Trophoblast cell (in vitro differentiated cells and primary cell): ENCODE data around the gene XYLT2.
A peak's percentile ranks its signal among the peaks of the same experiment; 100 is the strongest.

Experiments
- DNase-seq, 2 donors: peaks; one replicate each; pipeline ENCODE4 v3.0.0-alpha.2; 2016
- H2AFZ ChIP-seq: 2 replicates; pipeline ENCODE4 v1.6.1; 2013; ENCODE audit warnings: low read length, moderate library complexity, mild to moderate bottlenecking; ENCODE audit not compliant: insufficient read depth, poor library complexity
- H2AK5ac ChIP-seq: 2 replicates; pipeline ENCODE4 v1.6.1; 2013; ENCODE audit warnings: mild to moderate bottlenecking, low read length
- H2BK120ac ChIP-seq: 2 replicates; pipeline ENCODE4 v1.6.1; 2013; ENCODE audit warnings: low read length, mild to moderate bottlenecking, moderate library complexity; ENCODE audit not compliant: insufficient read depth, poor library complexity
- H2BK12ac ChIP-seq: 2 replicates; pipeline ENCODE4 v1.6.1; 2013; ENCODE audit warnings: mild to moderate bottlenecking, low read length, moderate library complexity
- H2BK5ac ChIP-seq: 2 replicates; pipeline ENCODE4 v1.6.1; 2013; ENCODE audit warnings: low read length, low read depth, moderate library complexity, mild to moderate bottlenecking; ENCODE audit not compliant: poor library complexity
- H3K14ac ChIP-seq: 2 replicates; pipeline ENCODE4 v1.6.1; 2013; ENCODE audit warnings: mild to moderate bottlenecking, low read length
- H3K18ac ChIP-seq: 2 replicates; pipeline ENCODE4 v1.6.1; 2013; ENCODE audit warnings: mild to moderate bottlenecking, low read length
- H3K23ac ChIP-seq: 2 replicates; pipeline ENCODE4 v1.6.1; 2013; ENCODE audit warnings: low read length
- H3K27ac ChIP-seq: 2 replicates; pipeline ENCODE4 v1.5.1; 2013; ENCODE audit warnings: low read depth, mild to moderate bottlenecking, inconsistent platforms, low read length, moderate library complexity
- H3K27me3 ChIP-seq: 2 replicates; pipeline ENCODE4 v1.6.1; 2013; ENCODE audit warnings: inconsistent platforms, mild to moderate bottlenecking, low read length, moderate library complexity; ENCODE audit not compliant: insufficient read depth
- H3K36me3 ChIP-seq, 2 experiments: 1 replicate in 1 of 2; 2 replicates in 1 of 2; pipeline ENCODE4 v1.6.1; 2013; ENCODE audit warnings: low read length in 2 of 2, mild to moderate bottlenecking in 2 of 2, moderate library complexity in 1 of 2; ENCODE audit not compliant: insufficient read depth in 2 of 2, control insufficient read depth in 1 of 2
- H3K4ac ChIP-seq: 2 replicates; pipeline ENCODE4 v1.6.1; 2013; ENCODE audit warnings: low read depth, mild to moderate bottlenecking, low read length, moderate library complexity
- H3K4me1 ChIP-seq, 2 experiments: 1 replicate in 1 of 2; 2 replicates in 1 of 2; pipeline ENCODE4 v1.6.1; 2013; ENCODE audit warnings: low read length in 2 of 2, mild to moderate bottlenecking in 2 of 2, moderate library complexity in 1 of 2; ENCODE audit not compliant: insufficient read depth in 2 of 2, control insufficient read depth in 1 of 2
- H3K4me2 ChIP-seq: 2 replicates; pipeline ENCODE4 v1.6.1; 2013; ENCODE audit warnings: inconsistent platforms, mild to moderate bottlenecking, low read length, moderate library complexity
- H3K4me3 ChIP-seq: 2 replicates; pipeline ENCODE4 v1.5.1; 2013; ENCODE audit warnings: mild to moderate bottlenecking, low read depth, low read length, inconsistent platforms
- H3K79me1 ChIP-seq: one replicate; pipeline ENCODE4 v1.6.1; 2013; ENCODE audit warnings: low read length
- H3K79me2 ChIP-seq: 2 replicates; pipeline ENCODE4 v1.6.1; 2013; ENCODE audit warnings: low read length, mild to moderate bottlenecking; ENCODE audit not compliant: control insufficient read depth, insufficient read depth, poor library complexity
- H3K9ac ChIP-seq: 2 replicates; pipeline ENCODE4 v1.6.1; 2013; ENCODE audit warnings: mild to moderate bottlenecking, low read length
- H3K9me3 ChIP-seq: 2 replicates; pipeline ENCODE4 v1.6.1; 2013; ENCODE audit warnings: low read depth, mild to moderate bottlenecking, control low read depth, inconsistent platforms, low read length; ENCODE audit not compliant: insufficient read depth
- H4K12ac ChIP-seq: 2 replicates; pipeline ENCODE4 v1.6.1; 2013; ENCODE audit warnings: low read depth, mild to moderate bottlenecking, low read length, moderate library complexity
- H4K8ac ChIP-seq: 2 replicates; pipeline ENCODE4 v1.6.1; 2013; ENCODE audit warnings: low read depth, mild to moderate bottlenecking, low read length, moderate library complexity
- H4K91ac ChIP-seq: one replicate; pipeline ENCODE4 v1.6.1; 2013; ENCODE audit warnings: low read depth, mild to moderate bottlenecking, low read length, moderate library complexity
- WGBS: extraction: QIAGEN DNeasy Blood & Tissue Kit; methylation state at CpG from one replicate; pipeline ENCODE4 v1.1.7; 2013; ENCODE audit warnings: missing lambda C conversion rate; ENCODE audit not compliant: insufficient read length, insufficient coverage; ENCODE audit errors: extremely low coverage; 5-methylcytosine and 5-hydroxymethylcytosine counted together

XYLT2 gene

DNA sequence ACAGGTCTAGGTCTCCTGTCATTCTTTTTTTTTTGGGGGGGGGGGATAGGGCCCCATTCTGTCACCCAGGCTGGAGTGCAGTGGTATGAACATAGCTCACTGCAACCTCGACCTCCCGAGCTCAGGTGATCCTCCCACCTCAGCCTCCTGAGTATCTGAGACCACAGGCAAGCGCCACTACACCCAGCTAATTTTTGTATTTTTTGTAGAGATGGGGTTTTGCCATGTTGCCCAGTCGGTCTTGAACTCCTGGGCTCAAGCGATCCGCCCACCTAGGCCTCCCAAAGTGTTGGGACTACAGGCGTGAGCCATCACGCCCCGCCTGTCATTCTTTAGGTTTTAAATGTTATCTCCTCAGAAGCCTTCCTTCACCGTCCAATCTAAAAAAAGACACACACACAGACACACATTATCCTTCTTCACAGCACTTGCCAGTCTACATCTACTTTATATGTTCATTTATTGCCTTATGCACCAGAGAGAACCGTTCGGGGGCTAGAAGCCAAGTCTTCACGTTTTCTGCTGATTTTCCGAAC, 26.4 kb downstream of the XYLT2 start:
- H3K18ac ChIP-seq: no peak overlapping the region
- DNase-seq: no peak
- no peak overlapping the region for H2AK5ac ChIP-seq
- peak overlapping the region; percentile 38 for H4K12ac ChIP-seq
- no peak overlapping the region for H2BK120ac ChIP-seq
- peak overlapping the region; percentile 30 for H4K8ac ChIP-seq
- H2AFZ ChIP-seq: peak overlapping the region; percentile 63
- H3K27ac ChIP-seq: no peak overlapping the region
- H3K14ac ChIP-seq: no peak overlapping the region
- H2BK5ac ChIP-seq: no peak overlapping the region
- peak overlapping the region; percentile 67 for H3K4me2 ChIP-seq
- H2BK12ac ChIP-seq: no peak overlapping the region
- peak overlapping the region; percentile 40 for H4K91ac ChIP-seq
- peaks cover 6% of the 10 kb centered on the region for H3K79me1 ChIP-seq
- H3K9ac ChIP-seq: peak overlapping the region; percentile 75
- peaks cover 0 to 7% of the 10 kb centered on the region in 2 experiments for H3K4me1 ChIP-seq
- H3K23ac ChIP-seq: no peak overlapping the region
- no CpG with 5 or more reads among the region's 14 CpGs for WGBS
- H3K9me3 ChIP-seq: no peaks in the 10 kb centered on the region
- H3K4me3 ChIP-seq: peak overlapping the region; percentile 96
- H3K4ac ChIP-seq: peak overlapping the region; percentile 53
- no peaks in the 10 kb centered on the region for H3K27me3 ChIP-seq
- H3K36me3 ChIP-seq: peaks cover 28 to 29% of the 10 kb centered on the region in 2 experiments
- peaks cover 7% of the 10 kb centered on the region for H3K79me2 ChIP-seq

DNA sequence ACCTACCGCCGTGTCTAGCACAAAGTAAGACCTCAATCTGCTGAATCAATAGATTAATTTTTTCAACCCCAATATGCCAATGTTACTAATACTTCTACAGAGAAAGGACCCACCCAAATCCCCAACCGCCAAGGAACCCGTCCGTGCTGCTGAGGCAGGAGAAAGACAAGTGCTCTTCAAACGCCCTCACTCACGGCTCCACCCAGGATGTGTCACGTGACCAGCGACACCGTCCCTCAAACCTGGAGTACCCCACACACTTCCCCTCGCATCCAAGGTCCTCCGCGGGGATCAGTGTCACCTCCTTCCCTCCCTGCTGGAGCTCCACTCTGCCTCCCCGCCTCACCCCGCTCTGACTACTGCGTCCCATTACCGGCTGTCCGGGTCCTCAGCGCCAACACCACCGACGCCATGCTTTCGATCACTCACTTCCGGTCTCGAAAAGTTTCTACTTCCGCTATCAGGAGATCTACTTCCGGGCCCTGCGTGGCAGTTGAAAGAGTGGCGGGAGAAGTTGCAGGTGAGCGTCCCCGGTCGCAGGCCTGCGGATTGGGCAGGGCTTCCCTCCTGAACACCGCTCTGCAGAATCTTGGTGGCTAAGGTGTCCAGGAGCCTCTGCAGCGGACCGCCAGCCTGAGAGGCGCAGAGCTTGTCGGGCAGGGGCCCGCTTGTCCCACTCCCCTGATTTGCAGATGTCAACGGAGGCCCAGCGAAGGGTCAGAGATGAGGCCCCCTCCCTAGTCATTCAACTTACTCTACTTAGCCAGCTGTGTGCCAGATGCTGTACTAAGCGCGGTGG, 27.0 kb downstream of the XYLT2 start, which contains the start of the genes EME1 and MRPL27:
Gene EME1 (plus strand): TSS at position 472 of the 799 bp plus-strand sequence. CDS start 1,980 bp downstream, outside the sequence.
Gene MRPL27 (minus strand): TSS at position 427 of the 799 bp plus-strand sequence. CDS start 14 bp downstream, at position 413.
- peak within 1 kb of the TSS; percentile 67 for H3K4me2 ChIP-seq
- H2BK5ac ChIP-seq: peak within 1 kb of the TSS; percentile 91
- peak within 1 kb of the TSS; percentile 42 for H2AK5ac ChIP-seq
- H4K12ac ChIP-seq: peak within 1 kb of the TSS; percentile 99
- peak; percentile 80 to 94 for DNase-seq
- H3K4me3 ChIP-seq: peak within 1 kb of the TSS; percentile 96
- peaks cover 22 to 23% of the 10 kb centered on the region in 2 experiments for H3K36me3 ChIP-seq
- H2BK120ac ChIP-seq: peak within 1 kb of the TSS; percentile 83
- H2BK12ac ChIP-seq: no peak within 1 kb of the TSS
- H3K4me1 ChIP-seq: peaks cover 0 to 7% of the 10 kb centered on the region in 2 experiments
- peak within 1 kb of the TSS; percentile 98 for H2AFZ ChIP-seq
- peak within 1 kb of the TSS; percentile 61 for H3K4ac ChIP-seq
- no peak within 1 kb of the TSS for H3K23ac ChIP-seq
- peak within 1 kb of the TSS; percentile 94 for H3K9ac ChIP-seq
- H3K79me2 ChIP-seq: peaks cover 7% of the 10 kb centered on the region
- peak within 1 kb of the TSS; percentile 98 for H4K8ac ChIP-seq
- peak within 1 kb of the TSS; percentile 91 for H3K14ac ChIP-seq
- H4K91ac ChIP-seq: peak within 1 kb of the TSS; percentile 97
- H3K27me3 ChIP-seq: no peaks in the 10 kb centered on the region
- WGBS: no CpG with 5 or more reads among the region's 42 CpGs
- peak within 1 kb of the TSS; percentile 98 for H3K18ac ChIP-seq
- peak within 1 kb of the TSS; percentile 89 for H3K27ac ChIP-seq
- H3K79me1 ChIP-seq: peaks cover 6% of the 10 kb centered on the region
- no peaks in the 10 kb centered on the region for H3K9me3 ChIP-seq

- Histone ChIP-seq H3K9me3 (no peaks in the 10 kb centered on the region), H3K14ac (no peak overlapping the region), H3K27ac (no peak overlapping the region), H3K27me3 (no peaks in the 10 kb centered on the region), H3K36me3 (peaks cover 18 to 19% of the 10 kb centered on the region in 2 experiments), H3K4ac (no peak overlapping the region), H3K79me2 (peaks cover 7% of the 10 kb centered on the region), H4K91ac (no peak overlapping the region), H4K12ac (no peak overlapping the region), H3K18ac (no peak overlapping the region), H2BK5ac (no peak overlapping the region), H3K9ac (no peak overlapping the region), H2AK5ac (no peak overlapping the region), H3K4me2 (peak overlapping the region; percentile 67), H3K4me3 (no peak overlapping the region), H2AFZ (no peak overlapping the region), H2BK12ac (no peak overlapping the region), H3K23ac (no peak overlapping the region), H3K4me1 (peaks cover 0 to 7% of the 10 kb centered on the region in 2 experiments), H3K79me1 (peaks cover 6% of the 10 kb centered on the region), H2BK120ac (no peak overlapping the region), H4K8ac (no peak overlapping the region)
- no CpG with 5 or more reads among the region's 2 CpGs for WGBS
- DNase-seq: no peak
Observed at GRCh38 chr17:50373705-50374104, 27.8 kb downstream of the XYLT2 start.

GRCh38 chr17:50375858-50376538, 30.1 kb downstream of the XYLT2 start:
- no peak overlapping the region for H2BK120ac ChIP-seq
- DNase-seq: no peak
- H3K79me1 ChIP-seq: peaks cover 6% of the 10 kb centered on the region
- peaks cover 7% of the 10 kb centered on the region for H3K79me2 ChIP-seq
- H2AK5ac ChIP-seq: no peak overlapping the region
- peaks cover 0 to 7% of the 10 kb centered on the region in 2 experiments for H3K4me1 ChIP-seq
- H3K4ac ChIP-seq: no peak overlapping the region
- no peak overlapping the region for H3K23ac ChIP-seq
- H3K9me3 ChIP-seq: no peaks in the 10 kb centered on the region
- H3K27me3 ChIP-seq: no peaks in the 10 kb centered on the region
- no peak overlapping the region for H2BK5ac ChIP-seq
- no peak overlapping the region for H4K8ac ChIP-seq
- no peak overlapping the region for H3K4me3 ChIP-seq
- H4K91ac ChIP-seq: no peak overlapping the region
- H2BK12ac ChIP-seq: no peak overlapping the region
- peaks cover 16 to 23% of the 10 kb centered on the region in 2 experiments for H3K36me3 ChIP-seq
- no peak overlapping the region for H2AFZ ChIP-seq
- no peak overlapping the region for H3K4me2 ChIP-seq
- H4K12ac ChIP-seq: no peak overlapping the region
- no CpG with 5 or more reads among the region's 5 CpGs for WGBS
- no peak overlapping the region for H3K9ac ChIP-seq
- H3K18ac ChIP-seq: no peak overlapping the region
- H3K27ac ChIP-seq: no peak overlapping the region
- no peak overlapping the region for H3K14ac ChIP-seq
